Astrocyte of the cerebellum (primary cell): ENCODE measurements around the gene PLEKHS1.

Experiments
- DNase-seq: peaks from one replicate; pipeline ENCODE4 v3.0.0-alpha.2; 2011; ENCODE audit warnings: low read depth
- H3K4me3 ChIP-seq: 2 replicates; pipeline ENCODE4 v1.5.1; 2011; ENCODE audit warnings: mild to moderate bottlenecking, low read depth, low read length, moderate library complexity
- in situ Hi-C: cut with HindIII; loops from 2 replicates; pipeline ENCODE4 v1.10.0; 2017; ENCODE audit warnings: low sequenced_read_pairs
- TF ChIP-seq, protein P1 (sequence below): IDR thresholded peaks from 2 replicates; pipeline ENCODE4 v1.5.1; 2012; ENCODE audit warnings: low read length, low read depth, moderate library complexity, mild to moderate bottlenecking; ENCODE audit errors: missing control alignments

PLEKHS1 gene

DNA sequence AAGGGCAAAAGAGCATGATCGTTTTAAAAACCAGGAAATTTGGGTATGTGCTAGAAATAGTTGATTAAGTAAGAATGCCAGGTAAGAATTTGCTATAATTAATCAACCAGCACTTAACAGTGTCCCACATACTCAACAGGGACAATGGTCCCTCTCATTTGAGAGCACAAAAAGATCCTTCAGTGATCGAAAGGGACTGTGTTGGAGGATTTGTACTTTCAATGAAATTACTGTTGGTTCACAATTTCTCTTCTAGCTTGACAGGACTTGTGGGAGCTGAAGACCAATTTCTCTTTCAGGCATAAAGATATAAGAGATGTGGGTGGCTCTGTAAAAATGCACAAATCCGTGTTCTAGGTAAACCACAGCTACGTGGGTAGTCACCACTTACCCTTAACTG is 12.5 kb upstream of the PLEKHS1 start:
- DNase-seq = no peak
- no peak overlapping the region for H3K4me3 ChIP-seq
- in situ Hi-C loops = no loop called here
- TF ChIP-seq, protein P1, sequence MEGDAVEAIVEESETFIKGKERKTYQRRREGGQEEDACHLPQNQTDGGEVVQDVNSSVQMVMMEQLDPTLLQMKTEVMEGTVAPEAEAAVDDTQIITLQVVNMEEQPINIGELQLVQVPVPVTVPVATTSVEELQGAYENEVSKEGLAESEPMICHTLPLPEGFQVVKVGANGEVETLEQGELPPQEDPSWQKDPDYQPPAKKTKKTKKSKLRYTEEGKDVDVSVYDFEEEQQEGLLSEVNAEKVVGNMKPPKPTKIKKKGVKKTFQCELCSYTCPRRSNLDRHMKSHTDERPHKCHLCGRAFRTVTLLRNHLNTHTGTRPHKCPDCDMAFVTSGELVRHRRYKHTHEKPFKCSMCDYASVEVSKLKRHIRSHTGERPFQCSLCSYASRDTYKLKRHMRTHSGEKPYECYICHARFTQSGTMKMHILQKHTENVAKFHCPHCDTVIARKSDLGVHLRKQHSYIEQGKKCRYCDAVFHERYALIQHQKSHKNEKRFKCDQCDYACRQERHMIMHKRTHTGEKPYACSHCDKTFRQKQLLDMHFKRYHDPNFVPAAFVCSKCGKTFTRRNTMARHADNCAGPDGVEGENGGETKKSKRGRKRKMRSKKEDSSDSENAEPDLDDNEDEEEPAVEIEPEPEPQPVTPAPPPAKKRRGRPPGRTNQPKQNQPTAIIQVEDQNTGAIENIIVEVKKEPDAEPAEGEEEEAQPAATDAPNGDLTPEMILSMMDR = no peak

GRCh38 chr10:113739577-113739976 is 11.9 kb upstream of the PLEKHS1 start:
- H3K4me3 ChIP-seq = no peak overlapping the region
- TF ChIP-seq, protein P1 = no peak
- no peak for DNase-seq
- in situ Hi-C loops = no loop called here

DNA sequence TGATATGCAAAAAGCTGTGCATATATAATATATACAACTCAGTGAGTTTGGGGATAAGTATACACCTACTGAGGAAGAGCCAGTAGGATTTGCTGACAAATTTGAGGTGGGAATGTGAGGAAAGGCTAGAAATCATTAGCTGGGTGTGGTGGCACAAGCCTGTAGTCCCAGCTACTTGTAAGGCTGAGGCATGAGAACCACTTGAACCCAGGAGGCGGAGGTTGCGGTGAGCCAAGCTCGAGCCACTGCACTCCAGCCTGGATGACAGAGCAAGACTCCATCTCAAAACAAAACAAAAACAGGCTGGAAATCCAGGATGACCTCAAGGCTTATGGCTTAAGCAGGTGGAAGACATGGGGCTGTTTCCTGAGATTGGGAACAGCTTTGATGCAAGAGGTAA is 10.6 kb upstream of the PLEKHS1 start:
- no peak overlapping the region for H3K4me3 ChIP-seq
- no peak for DNase-seq
- TF ChIP-seq, protein P1 = no peak
- in situ Hi-C loops = no loop called here

- no peak overlapping the region for H3K4me3 ChIP-seq
- TF ChIP-seq, protein P1 = no peak
- DNase-seq = no peak
- in situ Hi-C loops = no loop called here
These were observed 9.0 kb upstream of the PLEKHS1 start for GRCh38 chr10:113742466-113742865.

DNA sequence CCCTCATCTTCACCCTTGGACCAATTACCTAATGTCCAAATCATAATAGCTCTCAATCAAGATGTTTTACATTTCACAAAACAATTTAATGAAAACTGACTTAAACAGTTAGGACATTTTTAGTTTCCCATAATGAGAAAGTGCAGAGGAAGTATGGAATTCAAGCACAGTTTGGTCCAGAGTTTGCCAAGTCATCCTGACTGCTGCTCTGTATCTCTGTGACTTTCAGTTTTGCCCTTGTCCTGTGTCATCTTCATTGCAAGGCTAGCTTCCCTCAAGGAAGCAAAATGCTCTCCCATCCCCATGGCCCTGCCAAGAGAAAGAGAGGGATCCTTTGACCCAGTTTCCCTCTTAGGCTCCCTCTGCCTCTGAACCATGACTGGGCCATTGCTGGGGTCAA is 7.9 kb upstream of the PLEKHS1 start:
- in situ Hi-C loops = no loop called here
- TF ChIP-seq, protein P1 = no peak
- no peak overlapping the region for H3K4me3 ChIP-seq
- DNase-seq = no peak

DNA sequence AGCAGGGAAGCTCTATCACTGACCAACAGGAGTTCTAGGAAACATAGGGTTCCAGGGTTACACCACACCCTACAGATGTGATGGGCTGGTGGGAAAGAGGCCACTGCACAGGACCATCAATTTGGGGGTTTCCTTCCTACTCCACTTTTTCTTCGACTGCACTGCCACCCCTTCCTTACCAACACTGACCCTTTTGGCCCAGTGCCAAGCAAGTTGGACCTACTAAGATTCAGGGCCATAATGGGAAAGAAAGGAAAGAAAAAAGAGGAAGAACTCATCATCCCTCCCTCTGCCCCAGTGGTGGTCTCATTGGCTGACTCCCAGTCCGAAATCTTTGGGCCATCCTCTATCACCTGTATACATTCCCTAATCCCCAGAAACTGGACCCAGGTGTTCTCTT is 6.1 kb upstream of the PLEKHS1 start:
- TF ChIP-seq, protein P1 = no peak
- DNase-seq = no peak
- no peak overlapping the region for H3K4me3 ChIP-seq
- in situ Hi-C loops = no loop called here
